ENCODE data around the gene FSTL3.

FSTL3 gene

GRCh38 chr19:729965-730668 lies 53.9 kb downstream of the FSTL3 start:
- no peak for TF ChIP-seq CTCF (conservative IDR thresholded peaks at IDR 0.05; ENCODE audit: low read depth)
- DNase-seq (ENCODE audit: low spot score): no peak
- ChIA-PET CTCF (interaction anchor here (0.7 kb wide), 1 partner anchor 27 kb away, joined by 3 read pairs; no protein-coding TSS in a partner anchor), POLR2A (ENCODE audit: low non-redundant PET) (no interaction called here)
- no peak overlapping the region for H3K27ac ChIP-seq

- CTCF ChIA-PET: interaction anchor here (0.7 kb wide), 1 partner anchor 28 kb away, joined by 3 read pairs; no protein-coding TSS in a partner anchor
These were observed 54.8 kb downstream of the FSTL3 start for GRCh38 chr19:731000-731399.

GRCh38 chr19:732148-733069 lies 56.2 kb downstream of the FSTL3 start:
- POLR2A ChIA-PET (ENCODE audit: low non-redundant PET): no interaction called here
- DNase-seq (ENCODE audit: low spot score): no peak
- peak overlapping the region; percentile 29 for H3K27ac ChIP-seq
- CTCF ChIA-PET: interaction anchor here (0.6 kb wide), 1 partner anchor 1259 kb away, joined by 5 read pairs; no protein-coding TSS in a partner anchor
- TF ChIP-seq CTCF (conservative IDR thresholded peaks at IDR 0.05; ENCODE audit: low read depth): no peak

More at GRCh38 chr19:731000-731399, 54.8 kb downstream of the FSTL3 start:
- DNase-seq (ENCODE audit: low spot score): no peak
- TF ChIP-seq CTCF (conservative IDR thresholded peaks at IDR 0.05; ENCODE audit: low read depth): no peak
- POLR2A ChIA-PET (ENCODE audit: low non-redundant PET): no interaction called here
- no peak overlapping the region for H3K27ac ChIP-seq
